Colonic mucosa (tissue), 4 donors: ENCODE results near the gene SNX22. TPM values are rescaled to one million over a fixed set of nuclear protein-coding genes. Genes with fewer than 3 reads are reported as not detected.

Source experiments
- DNase-seq: peaks from one replicate; pipeline ENCODE4 v3.0.0-alpha.2; 2020
- H3K27ac ChIP-seq: fragments of 200-600 bp; one replicate; pipeline ENCODE4 v1.8.0; 2021
- H3K27me3 ChIP-seq: fragments of 200-600 bp; one replicate; pipeline ENCODE4 v1.8.0; 2021
- H3K36me3 ChIP-seq: fragments of 200-600 bp; one replicate; pipeline ENCODE4 v1.8.0; 2021
- H3K4me1 ChIP-seq: fragments of 200-600 bp; one replicate; pipeline ENCODE4 v1.8.0; 2021; ENCODE audit warnings: mild to moderate bottlenecking
- H3K4me3 ChIP-seq: fragments of 200-600 bp; one replicate; pipeline ENCODE4 v1.8.0; 2021
- H3K9ac ChIP-seq, 2 donors: one replicate each; pipeline ENCODE4 v1.7.0; 2013; ENCODE audit warnings: control low read depth in 2 of 2, low read depth in 2 of 2, low read length in 2 of 2
- H3K9me3 ChIP-seq: fragments of 200-600 bp; one replicate; pipeline ENCODE4 v1.8.0; 2021
- intact Hi-C: fragments of 100-400 bp; cut with DNase I; formaldehyde crosslinking; loops from one replicate; pipeline ENCODE4 v1.14.1; 2022
- total RNA-seq, 2 donors: library from RNA; stranded (reverse); fragmentation: NEBNext Ultra II Directional in 1 of 2; extraction: Animal tissue kit (Norgen Biotek cat#: 25700) in 1 of 2; gene quantifications; one replicate each; pipeline ENCODE4 v1.2.1, GENCODE V29; 2021
- TF ChIP-seq, protein P1 (sequence below): fragments of 200-600 bp; IDR thresholded peaks from one replicate; pipeline ENCODE4 v1.8.0; 2022; ENCODE audit warnings: antibody characterized with exemption, mild to moderate bottlenecking
- donor health status: healthy.
- donor health status: DM: no; HTN: no; CAD: no.
- donor health status: DM: no; HTN: no; CAD: no.

The SNX22 gene
- total RNA-seq, 2 donors from 2014 or later: 0.15 to 0.29 TPM

- H3K27me3 ChIP-seq: no peaks in the 10 kb centered on the region
- H3K36me3 ChIP-seq: peaks cover 42% of the 10 kb centered on the region
- TF ChIP-seq, protein P1, sequence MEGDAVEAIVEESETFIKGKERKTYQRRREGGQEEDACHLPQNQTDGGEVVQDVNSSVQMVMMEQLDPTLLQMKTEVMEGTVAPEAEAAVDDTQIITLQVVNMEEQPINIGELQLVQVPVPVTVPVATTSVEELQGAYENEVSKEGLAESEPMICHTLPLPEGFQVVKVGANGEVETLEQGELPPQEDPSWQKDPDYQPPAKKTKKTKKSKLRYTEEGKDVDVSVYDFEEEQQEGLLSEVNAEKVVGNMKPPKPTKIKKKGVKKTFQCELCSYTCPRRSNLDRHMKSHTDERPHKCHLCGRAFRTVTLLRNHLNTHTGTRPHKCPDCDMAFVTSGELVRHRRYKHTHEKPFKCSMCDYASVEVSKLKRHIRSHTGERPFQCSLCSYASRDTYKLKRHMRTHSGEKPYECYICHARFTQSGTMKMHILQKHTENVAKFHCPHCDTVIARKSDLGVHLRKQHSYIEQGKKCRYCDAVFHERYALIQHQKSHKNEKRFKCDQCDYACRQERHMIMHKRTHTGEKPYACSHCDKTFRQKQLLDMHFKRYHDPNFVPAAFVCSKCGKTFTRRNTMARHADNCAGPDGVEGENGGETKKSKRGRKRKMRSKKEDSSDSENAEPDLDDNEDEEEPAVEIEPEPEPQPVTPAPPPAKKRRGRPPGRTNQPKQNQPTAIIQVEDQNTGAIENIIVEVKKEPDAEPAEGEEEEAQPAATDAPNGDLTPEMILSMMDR: no peak
- DNase-seq: no peak
- no peak overlapping the region for H3K4me3 ChIP-seq
- H3K9ac ChIP-seq: no peak overlapping the region
- no peaks in the 10 kb centered on the region for H3K9me3 ChIP-seq
- H3K27ac ChIP-seq: no peak overlapping the region
- H3K4me1 ChIP-seq: no peaks in the 10 kb centered on the region
- intact Hi-C loops: no loop called here
These were observed 15.2 kb upstream of the SNX22 start for GRCh38 chr15:64136347-64136746.

DNA sequence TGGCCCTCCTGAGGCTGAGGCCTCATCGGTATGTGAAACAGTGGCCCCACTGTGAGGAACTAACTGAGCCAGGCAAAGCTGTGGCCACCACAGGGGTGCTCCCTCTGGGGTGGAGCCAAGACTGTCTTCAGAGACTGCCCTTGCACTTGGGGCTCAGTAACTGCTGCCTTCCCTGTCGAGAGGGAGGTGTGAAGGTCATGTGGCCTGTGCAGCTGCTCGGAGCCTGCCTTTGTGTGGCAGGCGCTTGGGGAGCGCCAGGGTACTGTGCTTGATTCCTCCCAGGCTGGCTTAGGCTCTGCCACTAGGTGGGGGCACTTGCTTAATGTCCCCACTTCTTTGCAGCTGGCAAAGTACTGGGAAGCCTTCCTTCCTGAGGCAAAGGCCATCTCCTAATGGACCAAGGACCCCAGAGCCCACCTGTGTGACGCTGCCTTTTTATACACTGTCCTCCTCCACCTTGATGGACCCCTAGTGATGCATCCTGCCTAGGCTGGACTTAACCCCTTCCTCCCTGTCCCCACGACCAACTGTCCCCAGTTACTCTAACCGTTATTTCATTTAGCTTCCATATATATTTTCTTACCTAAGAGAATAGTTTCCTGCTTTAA, 14.2 kb upstream of the SNX22 start:
- intact Hi-C loops: no loop called here
- H3K27ac ChIP-seq: no peak overlapping the region
- no peaks in the 10 kb centered on the region for H3K27me3 ChIP-seq
- TF ChIP-seq, protein P1: no peak
- no peak overlapping the region for H3K9ac ChIP-seq
- peaks cover 34% of the 10 kb centered on the region for H3K36me3 ChIP-seq
- H3K4me3 ChIP-seq: no peak overlapping the region
- H3K4me1 ChIP-seq: no peaks in the 10 kb centered on the region
- H3K9me3 ChIP-seq: no peaks in the 10 kb centered on the region
- no peak for DNase-seq

DNA sequence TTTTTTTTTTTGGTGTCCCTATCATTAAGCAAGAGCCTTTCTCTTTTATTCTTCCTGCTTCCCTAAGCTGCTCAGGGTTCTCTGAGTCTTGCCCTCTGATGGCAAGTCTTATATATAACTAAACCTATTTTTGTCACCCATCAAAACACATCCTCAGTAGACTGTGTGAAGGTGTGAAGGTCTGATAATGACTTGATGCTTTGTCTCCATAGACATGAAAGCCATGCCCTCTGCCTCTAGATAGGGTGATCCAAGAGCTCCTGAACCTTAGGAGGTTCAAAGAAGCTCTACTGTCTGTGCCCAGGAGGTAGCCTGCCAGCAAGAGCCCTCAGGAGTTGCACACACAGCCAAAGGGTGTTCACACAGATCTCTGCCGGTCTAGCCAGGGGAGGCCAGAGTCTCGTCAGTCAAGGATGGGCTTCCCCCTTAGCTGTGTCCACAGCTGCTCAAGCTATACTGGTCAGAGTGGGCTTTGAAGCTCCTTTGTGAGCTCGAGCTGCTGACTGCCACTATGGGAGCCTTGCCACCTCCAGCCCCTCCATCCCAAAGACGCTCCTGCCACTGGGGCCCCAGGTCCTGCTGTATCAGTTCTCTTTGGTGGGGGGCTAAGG, 13.1 kb upstream of the SNX22 start:
- Histone ChIP-seq H3K36me3 (peaks cover 39% of the 10 kb centered on the region), H3K27me3 (no peaks in the 10 kb centered on the region), H3K27ac (no peak overlapping the region), H3K9ac (no peak overlapping the region), H3K4me3 (no peak overlapping the region), H3K9me3 (no peaks in the 10 kb centered on the region), H3K4me1 (no peaks in the 10 kb centered on the region)
- DNase-seq: no peak
- TF ChIP-seq, protein P1: no peak
- intact Hi-C loops: no loop called here

- TF ChIP-seq, protein P1: no peak
- intact Hi-C loops: no loop called here
- no peaks in the 10 kb centered on the region for H3K9me3 ChIP-seq
- no peak overlapping the region for H3K27ac ChIP-seq
- H3K4me1 ChIP-seq: no peaks in the 10 kb centered on the region
- H3K4me3 ChIP-seq: no peak overlapping the region
- H3K9ac ChIP-seq: no peak overlapping the region
- no peak for DNase-seq
- peaks cover 18% of the 10 kb centered on the region for H3K36me3 ChIP-seq
- no peaks in the 10 kb centered on the region for H3K27me3 ChIP-seq
These were observed 9.6 kb upstream of the SNX22 start for GRCh38 chr15:64141798-64142512.

DNA sequence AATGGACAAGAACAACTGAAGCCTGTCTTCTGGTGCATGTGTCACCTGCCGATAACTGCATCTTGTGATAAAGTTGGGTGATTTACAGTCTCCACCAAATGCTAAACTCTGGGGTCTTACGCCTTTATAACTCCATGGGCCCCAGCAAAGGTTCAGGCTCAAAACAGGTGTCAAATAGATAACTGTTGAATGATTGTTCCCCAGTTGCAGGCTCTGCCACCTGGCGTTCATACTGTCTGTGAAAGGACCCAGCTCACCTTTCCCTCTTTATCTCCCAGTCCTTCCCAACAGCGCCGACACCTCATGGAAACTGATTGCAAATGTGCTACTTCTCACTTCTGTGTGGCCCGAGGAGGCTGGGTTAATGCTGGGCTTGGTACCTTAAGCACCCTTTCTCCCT, 8.3 kb upstream of the SNX22 start:
- no peak overlapping the region for H3K27ac ChIP-seq
- H3K4me1 ChIP-seq: no peaks in the 10 kb centered on the region
- no peak overlapping the region for H3K9ac ChIP-seq
- no peak overlapping the region for H3K4me3 ChIP-seq
- no peaks in the 10 kb centered on the region for H3K27me3 ChIP-seq
- intact Hi-C loops: no loop called here
- H3K36me3 ChIP-seq: peaks cover 10% of the 10 kb centered on the region
- DNase-seq: no peak
- no peaks in the 10 kb centered on the region for H3K9me3 ChIP-seq
- TF ChIP-seq, protein P1: no peak
